HEK293T (cell line): ENCODE measurements around the gene GABPB2.

Source experiments
- LEF1 ChIP-seq: fragments of 450-650 bp; IDR thresholded peaks from 2 replicates; pipeline ENCODE4 v1.6.1; 2017; ENCODE audit warnings: mild to moderate bottlenecking, borderline replicate concordance
- NFRKB ChIP-seq: fragments of 450-650 bp; IDR thresholded peaks from 2 replicates; pipeline ENCODE4 v1.6.1; 2016; ENCODE audit warnings: mild to moderate bottlenecking, moderate library complexity
- PKNOX1 ChIP-seq: fragments of 450-650 bp; IDR thresholded peaks from 2 replicates; pipeline ENCODE4 v1.6.1; 2016
- SP1 ChIP-seq: fragments of 450-650 bp; IDR thresholded peaks from 2 replicates; pipeline ENCODE4 v1.6.1; 2017
- SUZ12 ChIP-seq: fragments of 450-650 bp; IDR thresholded peaks from 2 replicates; pipeline ENCODE4 v1.6.1; 2016; ENCODE audit warnings: mild to moderate bottlenecking
- TARDBP ChIP-seq: fragments of 450-650 bp; IDR thresholded peaks from 2 replicates; pipeline ENCODE4 v1.6.1; 2016

DNA sequence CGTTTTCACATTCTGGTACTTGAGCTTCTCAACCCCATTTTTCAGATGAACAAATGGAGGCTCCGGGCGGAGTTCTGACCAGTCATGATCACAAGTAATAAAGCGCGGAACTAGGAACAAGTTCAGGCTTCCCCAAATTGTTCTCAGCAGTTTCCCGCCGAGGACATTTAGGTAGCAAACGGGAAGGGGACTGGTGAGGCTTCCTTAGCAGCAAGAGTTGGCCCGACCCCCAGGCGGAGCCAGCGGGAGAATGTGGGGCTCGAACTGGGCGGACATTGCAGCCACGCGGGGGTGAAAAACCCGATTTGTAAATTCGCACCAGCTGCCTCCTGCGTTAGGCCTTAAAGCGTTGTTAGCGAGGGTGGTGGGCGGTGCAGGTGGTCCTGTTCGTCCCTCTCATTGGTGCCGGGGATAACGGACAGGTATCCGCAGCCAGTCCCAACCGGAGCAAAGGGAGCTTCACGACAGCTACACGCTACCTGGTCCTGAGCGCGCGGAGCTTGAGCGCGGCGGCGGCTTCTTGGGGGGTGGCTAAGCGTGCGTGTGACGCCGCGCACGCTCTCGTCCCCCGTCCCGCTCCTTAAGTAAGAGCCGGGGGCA is 60.5 kb downstream of the GABPB2 start:
- TF ChIP-seq TARDBP: no peak
- no peak for TF ChIP-seq NFRKB
- no peak for TF ChIP-seq SP1
- no peak for TF ChIP-seq LEF1
- TF ChIP-seq SUZ12: no peak
- TF ChIP-seq PKNOX1: no peak; the same call in 1 of the 2 replicates
